ENCODE data around the gene PDE8B. TPM values are rescaled to one million over a fixed set of nuclear protein-coding genes. Genes with fewer than 3 reads are reported as not detected.
A peak's percentile ranks its signal among the peaks of the same experiment; 100 is the strongest.

PDE8B gene, protein sequence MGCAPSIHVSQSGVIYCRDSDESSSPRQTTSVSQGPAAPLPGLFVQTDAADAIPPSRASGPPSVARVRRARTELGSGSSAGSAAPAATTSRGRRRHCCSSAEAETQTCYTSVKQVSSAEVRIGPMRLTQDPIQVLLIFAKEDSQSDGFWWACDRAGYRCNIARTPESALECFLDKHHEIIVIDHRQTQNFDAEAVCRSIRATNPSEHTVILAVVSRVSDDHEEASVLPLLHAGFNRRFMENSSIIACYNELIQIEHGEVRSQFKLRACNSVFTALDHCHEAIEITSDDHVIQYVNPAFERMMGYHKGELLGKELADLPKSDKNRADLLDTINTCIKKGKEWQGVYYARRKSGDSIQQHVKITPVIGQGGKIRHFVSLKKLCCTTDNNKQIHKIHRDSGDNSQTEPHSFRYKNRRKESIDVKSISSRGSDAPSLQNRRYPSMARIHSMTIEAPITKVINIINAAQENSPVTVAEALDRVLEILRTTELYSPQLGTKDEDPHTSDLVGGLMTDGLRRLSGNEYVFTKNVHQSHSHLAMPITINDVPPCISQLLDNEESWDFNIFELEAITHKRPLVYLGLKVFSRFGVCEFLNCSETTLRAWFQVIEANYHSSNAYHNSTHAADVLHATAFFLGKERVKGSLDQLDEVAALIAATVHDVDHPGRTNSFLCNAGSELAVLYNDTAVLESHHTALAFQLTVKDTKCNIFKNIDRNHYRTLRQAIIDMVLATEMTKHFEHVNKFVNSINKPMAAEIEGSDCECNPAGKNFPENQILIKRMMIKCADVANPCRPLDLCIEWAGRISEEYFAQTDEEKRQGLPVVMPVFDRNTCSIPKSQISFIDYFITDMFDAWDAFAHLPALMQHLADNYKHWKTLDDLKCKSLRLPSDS
- total RNA-seq: 3.6 TPM

DNA sequence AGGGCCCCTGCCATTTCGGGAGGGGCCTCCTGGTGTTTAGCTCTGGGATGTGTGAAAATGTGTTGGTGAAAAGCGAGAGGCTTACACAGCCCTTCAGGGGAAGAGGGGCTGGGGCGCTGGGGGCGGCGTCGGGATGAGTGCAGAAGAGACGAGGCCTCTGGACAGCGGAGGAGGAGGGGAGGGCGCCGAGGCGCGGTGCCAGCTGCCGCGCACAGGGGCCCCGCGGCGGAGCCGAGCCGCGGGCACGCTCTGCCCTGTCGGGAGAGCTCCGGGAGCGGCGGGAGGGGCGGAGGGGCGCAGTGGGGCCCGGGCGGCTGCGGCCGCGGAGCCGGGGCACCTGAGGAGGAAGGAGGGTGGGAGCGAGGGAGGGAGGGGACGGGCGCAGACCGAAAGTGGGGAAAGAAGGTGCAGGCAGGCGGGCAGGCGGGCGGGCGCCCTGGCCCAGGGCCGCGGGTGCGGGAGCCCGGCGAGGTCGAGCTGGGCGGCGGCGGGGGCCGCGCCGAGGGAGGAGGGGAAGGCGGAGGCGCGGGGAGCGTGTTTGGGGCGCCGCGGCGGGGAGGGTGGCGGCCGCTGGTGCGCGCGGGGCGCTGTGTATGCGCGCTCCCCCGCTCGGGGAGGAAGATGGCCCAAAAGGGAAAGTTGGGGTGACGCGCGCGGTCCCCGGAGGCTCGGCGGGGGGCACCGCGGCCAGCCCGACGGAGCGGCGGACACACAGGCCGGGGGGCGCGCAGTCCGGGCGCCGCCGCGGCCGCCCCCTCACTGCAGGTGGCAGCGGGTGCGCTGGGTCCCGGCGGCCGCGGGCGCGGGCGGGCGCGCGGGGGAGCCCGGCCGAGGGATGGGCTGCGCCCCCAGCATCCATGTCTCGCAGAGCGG, at the start of gene PDE8B:
PDE8B (plus strand) TSS at position 590 of the 873 bp plus-strand sequence; CDS start at position 836, 246 bp downstream.
- ATAC-seq (peak; percentile 32), DNase-seq (ENCODE audit: low spot score) (no peak)
- intact Hi-C loops (cut with DNase I): no loop called here

DNA sequence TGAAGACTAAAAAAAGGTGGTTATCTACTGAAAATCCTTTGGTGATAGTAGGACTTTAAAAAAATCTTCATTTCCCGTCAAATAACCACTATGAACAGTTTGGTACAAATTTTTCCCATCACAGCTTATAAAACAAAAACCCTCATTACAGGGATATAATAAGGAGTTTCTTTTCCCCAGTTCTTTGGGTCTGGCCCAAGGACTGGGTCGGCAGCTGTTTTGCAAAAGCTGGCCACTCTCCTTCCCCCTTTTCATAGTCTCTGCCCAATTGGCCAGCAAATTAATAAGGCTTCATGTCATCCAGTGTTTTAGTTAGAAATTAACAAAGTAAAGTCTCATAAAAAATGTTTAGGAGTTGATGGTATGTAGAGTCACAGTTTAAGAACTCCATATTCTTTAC, 47.0 kb upstream of the PDE8B start:
- intact Hi-C loops (cut with DNase I): no loop called here
- ATAC-seq (no peak), DNase-seq (ENCODE audit: low spot score) (no peak)

DNA sequence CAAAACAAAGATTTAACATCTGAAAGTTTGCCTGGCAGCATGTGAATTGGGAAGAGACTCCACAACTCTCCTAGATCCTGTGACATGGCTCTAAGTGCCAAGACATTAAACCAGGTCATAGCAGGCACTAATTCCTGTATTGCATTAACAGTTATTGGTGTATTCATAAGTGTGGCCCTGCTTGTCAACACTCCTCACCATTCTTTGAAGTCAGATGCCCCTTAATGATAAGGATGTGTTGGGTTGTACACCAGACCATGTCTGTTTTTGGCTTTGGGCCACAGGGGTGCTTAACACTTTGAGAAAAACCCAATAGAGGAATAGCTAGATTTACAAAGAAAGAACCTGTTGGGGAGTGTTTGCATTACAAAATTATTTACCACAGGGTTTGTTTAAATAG, 43.4 kb upstream of the PDE8B start:
- no peak for ATAC-seq
- intact Hi-C loops (cut with DNase I): no loop called here
- no peak for DNase-seq (ENCODE audit: low spot score)

GRCh38 chr5:77167695-77168121, 42.8 kb upstream of the PDE8B start:
- DNase-seq (ENCODE audit: low spot score) (no peak), ATAC-seq (peak; percentile 41)
- intact Hi-C loops (cut with DNase I): no loop called here

GRCh38 chr5:77168161-77168878, 42.2 kb upstream of the PDE8B start:
- no peak for DNase-seq (ENCODE audit: low spot score)
- intact Hi-C loops (cut with DNase I): no loop called here
- ATAC-seq: peak; percentile 73

DNA sequence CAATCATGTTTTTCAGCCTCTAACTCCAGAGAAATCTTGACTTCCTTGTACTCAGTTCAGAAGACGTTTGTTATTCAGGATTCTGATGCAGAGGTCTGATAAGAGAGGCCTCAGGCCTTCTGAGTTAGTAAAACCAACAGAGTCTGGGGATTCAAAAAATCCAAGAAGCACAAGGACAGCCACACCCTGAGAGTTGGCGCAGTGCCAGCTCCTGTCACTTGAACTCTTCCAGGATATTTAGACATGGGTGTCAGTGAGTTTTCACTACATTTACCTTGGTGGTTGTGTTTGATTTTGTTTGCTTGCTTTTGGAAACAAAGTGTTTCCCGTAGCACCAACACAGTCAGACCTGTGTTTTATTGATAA, 41.6 kb upstream of the PDE8B start:
- intact Hi-C loops (cut with DNase I): no loop called here
- no peak for ATAC-seq

GRCh38 chr5:77170196-77170890, 40.1 kb upstream of the PDE8B start:
- no peak for ATAC-seq
- intact Hi-C loops (cut with DNase I): no loop called here
- no peak for DNase-seq (ENCODE audit: low spot score)

More for the DNA sequence above, 41.6 kb upstream of the PDE8B start:
- DNase-seq (ENCODE audit: low spot score): no peak

GRCh38 chr5:77171141-77171910, 39.2 kb upstream of the PDE8B start:
- ATAC-seq: no peak
- intact Hi-C loops (cut with DNase I): no loop called here
- no peak for DNase-seq (ENCODE audit: low spot score)

DNA sequence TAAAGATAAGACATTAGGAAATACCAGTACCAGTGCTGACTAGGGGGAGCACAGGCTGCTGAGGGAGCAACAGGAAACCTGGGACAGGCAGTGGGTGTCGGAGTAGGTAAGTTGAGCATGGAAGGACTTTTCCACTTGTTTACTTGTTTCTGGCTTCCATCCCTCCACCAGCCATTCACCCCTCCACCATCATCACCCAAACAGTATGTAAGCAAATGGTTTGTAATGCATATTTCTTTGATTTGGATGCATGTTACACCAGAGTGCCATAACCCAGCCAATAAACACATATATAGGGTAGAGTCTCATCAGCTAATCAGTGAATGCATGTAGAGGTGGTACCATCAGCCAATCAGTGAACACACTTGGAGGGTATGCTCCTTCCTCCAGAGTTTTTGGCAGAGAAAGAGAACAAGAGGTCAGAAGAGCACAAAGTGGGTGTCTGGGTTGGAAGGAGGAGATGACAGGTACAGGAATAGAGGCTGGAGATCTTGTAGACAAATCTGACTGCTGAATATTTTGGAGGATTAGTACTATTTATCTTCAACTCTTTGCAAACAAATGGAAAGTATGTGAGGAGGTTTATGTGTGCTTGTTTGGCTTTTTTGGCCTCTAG, 37.7 kb upstream of the PDE8B start:
- DNase-seq (ENCODE audit: low spot score): no peak
- intact Hi-C loops (cut with DNase I): no loop called here
- no peak for ATAC-seq

DNA sequence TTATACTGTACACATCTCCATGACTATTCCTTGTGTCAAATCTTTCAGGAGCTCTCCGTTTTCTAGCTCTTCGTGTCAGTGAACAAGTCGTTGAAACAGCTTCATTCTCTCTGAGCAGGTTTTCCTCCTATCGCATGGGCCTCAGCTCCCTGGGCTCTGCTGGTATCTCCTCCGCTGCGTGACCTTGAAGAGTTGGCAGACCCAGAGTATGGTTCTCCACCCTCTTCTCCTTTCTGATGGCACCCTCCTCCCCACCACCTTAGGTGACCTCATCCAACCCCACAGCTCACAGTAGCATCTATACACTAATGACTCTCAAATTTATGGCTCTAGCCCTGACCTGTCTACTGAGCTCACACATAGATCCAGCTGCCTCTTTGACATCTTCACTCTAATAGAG, 36.0 kb upstream of the PDE8B start:
- DNase-seq (ENCODE audit: low spot score): no peak
- intact Hi-C loops (cut with DNase I): no loop called here
- ATAC-seq: no peak

GRCh38 chr5:77175231-77175630, 35.2 kb upstream of the PDE8B start:
- no peak for DNase-seq (ENCODE audit: low spot score)
- no peak for ATAC-seq
- intact Hi-C loops (cut with DNase I): no loop called here

- ATAC-seq (no peak), DNase-seq (ENCODE audit: low spot score) (no peak)
- intact Hi-C loops (cut with DNase I): no loop called here
Observed at GRCh38 chr5:77176429-77176828, 34.1 kb upstream of the PDE8B start.

GRCh38 chr5:77177576-77177975, 32.9 kb upstream of the PDE8B start:
- intact Hi-C loops (cut with DNase I): no loop called here
- no peak for DNase-seq (ENCODE audit: low spot score)
- no peak for ATAC-seq

DNA sequence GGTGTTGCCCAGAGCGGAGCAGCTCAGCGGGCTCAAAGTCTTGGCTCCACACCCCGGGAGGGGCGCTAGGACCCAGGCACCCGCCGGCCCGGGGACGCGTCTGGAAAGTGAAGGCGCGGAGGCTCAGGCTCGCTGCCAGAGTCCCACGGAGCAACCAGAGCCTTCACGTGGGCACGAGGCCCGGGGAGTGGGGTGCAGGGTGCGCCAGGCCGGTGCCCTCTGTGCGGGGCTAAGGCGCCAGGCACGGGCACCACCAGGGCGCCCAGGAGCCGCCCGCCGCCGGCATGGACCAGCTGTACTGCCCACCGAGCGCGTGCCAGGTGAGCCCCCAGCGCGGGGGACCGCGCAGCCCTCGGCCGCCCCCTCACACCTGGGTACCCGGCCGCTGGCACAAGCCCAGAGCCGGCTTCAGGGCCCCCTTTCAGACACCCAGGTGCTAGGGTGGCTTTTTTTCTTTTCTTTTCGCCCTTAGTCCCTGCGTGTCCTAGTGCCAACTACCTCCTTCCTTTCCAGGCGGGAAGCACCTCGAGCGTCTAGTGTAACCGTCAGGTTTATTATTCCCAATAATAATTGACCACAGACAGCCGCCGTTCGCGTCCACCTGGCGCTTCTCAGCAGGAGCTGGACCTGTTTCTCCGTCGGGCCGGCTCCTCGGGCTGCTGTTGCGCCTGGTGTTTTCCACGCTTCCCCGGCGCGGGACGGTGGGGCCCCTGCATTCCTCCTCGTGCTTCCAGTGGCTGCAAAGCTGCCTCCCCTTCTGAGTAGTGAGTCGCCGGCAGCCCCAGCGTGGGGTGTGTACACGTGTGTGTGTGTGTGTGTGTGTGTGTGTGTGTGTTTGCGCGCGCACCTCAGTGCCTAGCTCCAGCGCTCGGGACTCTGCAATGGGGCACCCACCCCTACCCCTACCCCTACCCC, 30.1 kb upstream of the PDE8B start:
- intact Hi-C loops (cut with DNase I): no loop called here
- DNase-seq (ENCODE audit: low spot score) (peak; percentile 59), ATAC-seq (peak; percentile 51)

DNA sequence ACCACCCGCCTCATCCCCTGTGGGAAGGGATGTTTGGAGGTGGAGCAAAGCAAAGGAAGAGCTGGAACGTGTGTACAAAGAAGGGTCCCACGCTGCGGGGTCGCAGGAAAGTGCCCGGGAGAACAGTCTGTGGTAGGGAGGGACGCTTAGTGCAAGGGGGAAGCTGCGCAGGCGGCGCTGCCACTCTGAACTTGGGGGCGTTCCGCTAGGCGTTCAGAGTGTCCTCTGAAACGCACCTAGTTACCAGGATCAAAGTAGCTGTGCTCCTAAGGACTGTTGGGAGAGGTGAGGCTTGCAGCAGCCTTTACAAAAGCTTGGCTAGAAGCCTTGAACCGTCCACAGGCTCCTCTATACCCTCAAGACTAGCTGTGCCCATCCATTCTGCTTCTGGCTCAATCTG, 29.3 kb upstream of the PDE8B start:
- DNase-seq (ENCODE audit: low spot score) (no peak), ATAC-seq (peak; percentile 8)
- intact Hi-C loops (cut with DNase I): no loop called here
